ENCODE results near the gene NEURL3.

Gene NEURL3

GRCh38 chr2:96503637-96504243 lies 1.4 kb downstream of the NEURL3 start:
- no peak for TF ChIP-seq CTCF (IDR thresholded peaks at IDR 0.05; ENCODE audit: insufficient read depth, missing control alignments)
- no peak for DNase-seq (ENCODE audit: insufficient read length, low spot score)
- FAIRE-seq: no peak

- DNase-seq (ENCODE audit: insufficient read length, low spot score) (no peak), FAIRE-seq (no peak)
- TF ChIP-seq CTCF (IDR thresholded peaks at IDR 0.05; ENCODE audit: insufficient read depth, missing control alignments): no peak
Measured at GRCh38 chr2:96502891-96503636, 2.1 kb downstream of the NEURL3 start.

GRCh38 chr2:96501886-96502810 lies 3.0 kb downstream of the NEURL3 start:
- FAIRE-seq (no peak), DNase-seq (ENCODE audit: insufficient read length, low spot score) (no peak)
- no peak for TF ChIP-seq CTCF (IDR thresholded peaks at IDR 0.05; ENCODE audit: insufficient read depth, missing control alignments)

GRCh38 chr2:96501471-96501874 lies 3.7 kb downstream of the NEURL3 start:
- TF ChIP-seq CTCF (IDR thresholded peaks at IDR 0.05; ENCODE audit: insufficient read depth, missing control alignments): no peak
- FAIRE-seq (no peak), DNase-seq (ENCODE audit: insufficient read length, low spot score) (no peak)

- no peak for FAIRE-seq
Measured at GRCh38 chr2:96500385-96501066, 4.6 kb downstream of the NEURL3 start.

More at GRCh38 chr2:96500385-96501066, 4.6 kb downstream of the NEURL3 start:
- DNase-seq (ENCODE audit: insufficient read length, low spot score): no peak
- TF ChIP-seq CTCF (IDR thresholded peaks at IDR 0.05; ENCODE audit: insufficient read depth, missing control alignments): no peak
